ENCODE measurements around the gene ACOT11.

The ACOT11 gene

DNA sequence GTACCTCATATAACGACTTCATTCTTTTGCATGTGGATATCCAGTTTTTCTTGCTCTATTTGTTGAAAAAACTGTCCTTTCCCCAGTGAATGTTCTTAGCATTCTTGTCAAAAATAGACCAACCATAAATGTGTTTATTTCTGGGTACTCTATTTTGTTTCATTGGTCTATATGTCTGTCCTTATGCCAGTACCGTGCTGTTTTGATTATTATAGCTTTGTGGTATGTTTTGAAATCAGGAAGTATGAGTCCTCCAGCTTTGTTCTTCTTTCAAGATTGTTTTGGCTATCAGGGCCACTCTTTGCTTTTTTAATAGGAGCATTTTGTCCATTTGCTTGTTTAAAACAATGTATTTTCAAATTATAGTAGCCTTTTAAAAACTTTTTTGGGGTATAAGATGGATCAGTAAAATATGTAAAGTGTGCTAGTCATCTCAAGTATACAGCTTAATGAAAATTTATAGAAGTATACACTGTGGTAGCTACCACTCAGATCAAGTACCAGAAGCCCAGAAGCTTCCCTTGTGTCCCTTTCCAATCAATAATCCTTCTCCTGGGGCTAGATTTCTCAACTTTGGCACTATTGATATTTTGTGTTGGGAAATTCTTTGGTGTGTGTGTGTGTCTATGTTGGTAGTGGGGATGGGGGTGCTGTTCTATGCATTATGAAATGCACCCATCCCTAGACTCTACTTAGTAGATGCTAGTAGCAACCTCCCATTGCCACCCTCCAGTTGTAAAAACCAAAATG, 110.3 kb downstream of the ACOT11 start:
- Histone ChIP-seq H3K4me1 (ENCODE audit: control insufficient read depth, insufficient read depth, low read length) (no peaks in the 10 kb centered on the region), H3K27me3 (ENCODE audit: control insufficient read depth, insufficient read depth, low read length) (no peaks in the 10 kb centered on the region), H3K9me3 (ENCODE audit: control insufficient read depth, low read length) (no peaks in the 10 kb centered on the region), H3K9ac (ENCODE audit: low read length) (no peak overlapping the region), H3K4me3 (ENCODE audit: low read length) (no peak overlapping the region), H3K36me3 (ENCODE audit: control insufficient read depth, insufficient read depth, low read length) (no peaks in the 10 kb centered on the region)
